Raji (cell line): ENCODE results near the gene CLCNKA.

Experiments used
- POLR2A ChIP-seq: IDR thresholded peaks from 2 replicates; pipeline ENCODE4 v1.6.1; 2011; ENCODE audit warnings: low read depth, low read length, control low read depth; ENCODE audit not compliant: insufficient read depth

CLCNKA gene

DNA sequence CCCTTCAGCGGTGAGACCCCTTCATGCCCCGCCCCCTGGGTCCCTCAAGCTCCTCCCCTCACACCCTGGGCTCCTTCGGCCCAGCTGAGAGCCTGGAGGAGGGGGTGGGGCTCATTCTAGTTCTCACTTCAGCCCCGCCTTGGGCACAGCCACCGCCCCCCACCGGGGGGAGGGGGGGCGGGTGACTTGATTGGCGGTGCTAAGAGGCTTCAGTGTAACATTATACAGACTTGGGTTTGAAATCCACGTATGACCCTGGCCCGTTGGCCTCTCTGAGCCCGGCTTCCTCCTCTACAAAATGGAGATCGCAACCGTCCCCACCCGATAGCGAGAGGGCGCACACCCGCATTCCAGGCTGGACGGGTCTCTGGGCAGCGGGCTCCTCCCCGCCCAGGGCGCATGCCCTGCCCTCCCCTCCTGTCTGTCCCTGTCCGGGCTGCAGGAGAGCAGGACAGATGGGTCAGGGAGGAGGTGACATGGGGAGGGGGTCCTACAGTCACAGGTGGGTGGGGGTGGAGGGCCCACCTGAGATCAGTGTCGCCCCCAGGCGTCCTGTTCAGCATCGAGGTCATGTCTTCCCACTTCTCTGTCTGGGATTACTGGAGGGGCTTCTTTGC, 26.8 kb downstream of the CLCNKA start:
- TF ChIP-seq POLR2A: no peak

DNA sequence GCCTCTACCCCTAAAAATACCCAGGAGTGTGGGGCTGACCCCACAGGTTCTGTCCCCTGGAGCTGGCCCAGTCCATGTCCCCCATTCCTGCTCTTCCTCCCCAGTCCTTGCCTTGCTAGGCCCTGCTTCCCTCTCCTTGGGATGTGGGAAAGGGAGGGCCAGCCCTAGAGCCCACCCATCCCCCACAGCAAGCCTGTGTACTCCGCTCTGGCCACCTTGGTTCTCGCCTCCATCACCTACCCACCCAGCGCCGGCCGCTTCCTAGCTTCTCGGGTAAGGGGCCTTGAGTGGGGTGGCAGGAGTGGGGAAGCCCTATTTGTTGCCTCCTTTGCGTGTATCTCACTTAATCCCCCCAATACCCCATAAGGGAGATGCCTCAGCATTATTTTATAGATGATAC, 28.5 kb downstream of the CLCNKA start:
- no peak for TF ChIP-seq POLR2A

DNA sequence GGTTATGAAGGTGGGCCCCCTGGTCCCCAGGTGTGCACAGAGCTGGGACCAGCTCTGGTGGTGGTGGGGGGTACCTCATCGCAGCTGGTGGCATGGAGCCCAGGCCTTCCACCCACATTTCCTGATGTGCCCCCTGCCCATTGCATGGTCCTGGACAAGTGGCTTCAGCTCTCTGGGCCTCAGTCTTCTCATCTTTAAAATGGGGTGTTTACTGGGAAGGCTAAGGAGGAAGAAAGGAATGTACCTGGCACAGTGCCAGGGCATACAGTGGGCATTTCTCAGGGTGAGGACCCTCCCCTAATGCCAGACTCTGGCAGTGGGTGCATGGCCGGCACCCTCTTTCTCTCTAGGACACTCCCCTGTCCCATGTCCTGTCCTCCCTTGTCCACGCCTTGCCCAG, 29.2 kb downstream of the CLCNKA start:
- no peak for TF ChIP-seq POLR2A

- TF ChIP-seq POLR2A: no peak
Observed at GRCh38 chr1:16053781-16054502, 32.1 kb downstream of the CLCNKA start.

GRCh38 chr1:16054598-16055540, 33.0 kb downstream of the CLCNKA start:
- TF ChIP-seq POLR2A: no peak

DNA sequence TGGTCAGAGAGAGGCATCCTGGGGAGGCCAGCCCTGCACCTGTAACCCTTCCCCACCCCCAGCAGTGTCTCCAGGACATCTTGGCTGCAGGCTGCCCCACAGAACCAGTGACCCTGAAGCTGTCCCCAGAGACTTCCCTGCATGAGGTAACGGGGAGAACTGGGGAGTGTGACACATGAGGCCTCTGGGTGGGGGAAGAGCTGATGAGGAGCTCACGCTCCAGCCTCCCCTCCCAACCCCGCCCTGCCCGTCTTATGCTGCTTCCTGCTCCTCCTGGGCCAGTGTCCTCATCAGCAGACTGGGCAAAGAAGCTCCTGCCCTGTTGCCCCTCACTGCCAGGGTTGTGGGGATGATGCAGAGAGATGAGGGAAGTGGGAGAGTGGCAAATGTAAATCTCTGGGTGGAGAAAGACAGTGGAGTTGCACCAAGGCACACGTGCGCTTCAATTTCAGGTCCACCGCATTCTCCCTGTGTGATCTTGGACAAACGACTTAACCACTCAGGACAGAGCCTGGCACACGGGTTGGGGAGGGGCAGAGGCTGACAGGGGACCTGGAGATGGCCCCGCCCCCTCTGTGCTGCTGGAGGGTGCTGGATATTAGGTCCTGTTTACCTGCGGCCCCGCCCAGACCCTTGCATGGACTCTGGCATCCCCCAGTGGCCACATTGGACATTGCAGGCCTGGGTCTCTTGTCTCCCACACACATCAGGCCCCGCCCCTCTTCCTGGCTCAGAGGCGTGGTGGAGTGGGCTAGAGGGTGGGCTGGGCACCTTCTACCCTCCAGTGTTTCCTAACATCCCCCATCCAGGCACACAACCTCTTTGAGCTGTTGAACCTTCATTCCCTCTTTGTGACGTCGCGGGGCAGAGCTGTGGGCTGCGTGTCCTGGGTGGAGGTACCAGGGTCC, 34.0 kb downstream of the CLCNKA start:
- TF ChIP-seq POLR2A: no peak

- TF ChIP-seq POLR2A: no peak
Observed at GRCh38 chr1:16061266-16061665, 39.4 kb downstream of the CLCNKA start.

- no peak for TF ChIP-seq POLR2A
Observed at GRCh38 chr1:16063226-16063829, 41.5 kb downstream of the CLCNKA start.

GRCh38 chr1:16063921-16064320, 42.1 kb downstream of the CLCNKA start:
- TF ChIP-seq POLR2A: no peak

- TF ChIP-seq POLR2A: no peak
Observed at GRCh38 chr1:16064536-16065268, 42.9 kb downstream of the CLCNKA start.

DNA sequence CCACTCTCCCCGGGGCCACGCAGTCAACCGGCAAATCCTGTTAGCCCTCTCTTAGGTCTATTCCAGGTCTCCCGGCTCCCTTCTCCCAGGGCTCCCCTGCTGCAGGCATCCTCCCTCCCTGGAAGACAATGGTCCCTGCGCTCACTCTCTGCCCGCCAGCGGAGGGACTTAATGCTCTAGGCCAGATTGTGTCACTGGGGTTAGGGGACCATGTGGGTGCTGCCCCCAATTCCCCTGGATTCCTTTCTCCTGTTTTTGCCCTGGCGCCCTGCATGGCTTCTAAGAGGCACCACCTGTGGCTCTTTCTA, 43.4 kb downstream of the CLCNKA start:
- no peak for TF ChIP-seq POLR2A

GRCh38 chr1:16066245-16066644, 44.4 kb downstream of the CLCNKA start:
- TF ChIP-seq POLR2A: no peak

DNA sequence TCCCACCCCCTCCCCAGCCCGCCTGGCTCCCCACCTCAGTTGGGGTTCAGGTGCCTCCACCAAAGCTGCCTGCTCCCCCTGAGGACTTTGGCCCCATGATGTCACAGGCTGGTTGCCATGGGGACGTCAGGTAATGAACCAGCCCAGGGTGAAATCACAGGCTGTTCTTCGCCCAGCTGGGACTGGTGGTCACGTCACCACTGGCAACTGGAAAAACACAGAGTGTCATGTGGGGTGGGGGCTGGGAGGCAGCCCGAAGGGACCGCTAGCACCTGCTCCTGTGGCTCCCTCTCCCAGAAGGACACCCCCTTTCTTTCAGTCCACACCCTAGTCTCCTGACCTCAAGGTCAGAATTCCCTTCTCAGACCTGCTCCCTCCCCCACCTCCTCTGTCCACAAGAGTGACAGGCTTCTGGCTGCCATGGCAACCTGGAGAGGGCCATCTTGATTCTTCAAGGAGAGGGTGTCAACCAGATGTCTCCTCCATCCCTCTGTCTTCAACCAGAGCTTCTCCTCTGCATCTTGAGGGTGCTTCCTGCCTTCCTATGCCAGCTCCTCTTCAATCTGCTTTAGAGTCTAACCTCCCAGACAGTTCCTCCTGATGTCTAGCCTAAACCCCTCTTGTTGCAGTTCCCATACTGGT, 45.4 kb downstream of the CLCNKA start:
- TF ChIP-seq POLR2A: no peak
